GM10248 (cell line): ENCODE data around the gene ALDH3B1.

Experiments used
- CTCF ChIA-PET: fragments of 300-600 bp; sonication (Branson Sonifier 250); formaldehyde crosslinking; extraction: SDS; loops from one replicate; lab custom pipeline; 2021; ENCODE audit warnings: antibody characterized with exemption; lab: Yijun Ruan, JAX
- POLR2A ChIA-PET: fragments of 350-650 bp; sonication (Branson Sonifier 250); formaldehyde crosslinking; extraction: SDS; loops from one replicate; lab custom pipeline; 2020; ENCODE audit warnings: antibody characterized with exemption; lab: Yijun Ruan, JAX
- DNase-seq: peaks from one replicate; pipeline ENCODE4 v3.0.0; 2012; ENCODE audit errors: extremely low spot score
- CTCF ChIP-seq: IDR thresholded peaks from 2 replicates; pipeline ENCODE4 v1.5.1; 2012; ENCODE audit warnings: mild to moderate bottlenecking, low read depth; ENCODE audit errors: extremely low read depth, missing control alignments, control extremely low read depth

Gene ALDH3B1

GRCh38 chr11:68004551-68005335 lies 5.4 kb upstream of the ALDH3B1 start:
- ChIA-PET POLR2A (no interaction called here), CTCF (interaction anchor here (0.9 kb wide), 1 partner anchor 10 kb away, joined by 4 read pairs; no protein-coding TSS in a partner anchor)
- DNase-seq = no peak
- TF ChIP-seq CTCF = no peak

GRCh38 chr11:68006606-68007166 lies 3.4 kb upstream of the ALDH3B1 start:
- no peak for DNase-seq
- TF ChIP-seq CTCF = no peak
- ChIA-PET CTCF (interaction anchor here (0.9 to 1.6 kb wide), 2 partner anchors 12 to 203 kb away, joined by 3 to 5 read pairs; no protein-coding TSS in a partner anchor), POLR2A (no interaction called here)

GRCh38 chr11:68007498-68008380 lies 2.4 kb upstream of the ALDH3B1 start:
- CTCF ChIA-PET = interaction anchor here (0.7 to 3.7 kb wide), 5 partner anchors 52 to 250 kb away, joined by 3 to 21 read pairs (median 5); no protein-coding TSS in a partner anchor
- DNase-seq = no peak
- TF ChIP-seq CTCF = no peak
- POLR2A ChIA-PET = no interaction called here

GRCh38 chr11:68008381-68009337 lies 1.5 kb upstream of the ALDH3B1 start:
- CTCF ChIA-PET = interaction anchor here (1.0 to 3.7 kb wide), 7 partner anchors 10 to 249 kb away, joined by 3 to 21 read pairs (median 3); no protein-coding TSS in a partner anchor
- TF ChIP-seq CTCF = no peak
- POLR2A ChIA-PET = interaction anchor here (0.7 kb wide), 1 partner anchor 14 kb away, joined by 3 read pairs; no protein-coding TSS in a partner anchor

GRCh38 chr11:68009391-68010089 lies 587 bp upstream of the ALDH3B1 start:
- no peak for DNase-seq
- peak; percentile 46 for TF ChIP-seq CTCF
- ChIA-PET CTCF (interaction anchor here (1.0 to 3.7 kb wide), 6 partner anchors 10 to 248 kb away, joined by 3 to 21 read pairs (median 3); no protein-coding TSS in a partner anchor), POLR2A (interaction anchor here (0.7 kb wide), 1 partner anchor 13 kb away, joined by 3 read pairs; no protein-coding TSS in a partner anchor)

More at GRCh38 chr11:68008381-68009337, 1.5 kb upstream of the ALDH3B1 start:
- DNase-seq = no peak
